A673 (cell line): Measurements from ENCODE around the gene R3HDM4.

Experiments
- EZH2 ChIP-seq: fragments of 200-600 bp; sonication (generic); IDR thresholded peaks from 2 replicates; pipeline ENCODE4 v1.6.1; 2017; ENCODE audit warnings: borderline replicate concordance, low read depth, mild to moderate bottlenecking, mixed read lengths, antibody characterized with exemption, low read length; ENCODE audit not compliant: poor library complexity, severe bottlenecking
- TF ChIP-seq, protein P1 (sequence below): fragments of 300-800, 200-600 bp; sonication (generic); conservative IDR thresholded peaks from 2 replicates; pipeline ENCODE4 v1.5.1; 2017; ENCODE audit warnings: low read depth, mild to moderate bottlenecking, antibody characterized with exemption, low read length, moderate library complexity, mixed read lengths

DNA sequence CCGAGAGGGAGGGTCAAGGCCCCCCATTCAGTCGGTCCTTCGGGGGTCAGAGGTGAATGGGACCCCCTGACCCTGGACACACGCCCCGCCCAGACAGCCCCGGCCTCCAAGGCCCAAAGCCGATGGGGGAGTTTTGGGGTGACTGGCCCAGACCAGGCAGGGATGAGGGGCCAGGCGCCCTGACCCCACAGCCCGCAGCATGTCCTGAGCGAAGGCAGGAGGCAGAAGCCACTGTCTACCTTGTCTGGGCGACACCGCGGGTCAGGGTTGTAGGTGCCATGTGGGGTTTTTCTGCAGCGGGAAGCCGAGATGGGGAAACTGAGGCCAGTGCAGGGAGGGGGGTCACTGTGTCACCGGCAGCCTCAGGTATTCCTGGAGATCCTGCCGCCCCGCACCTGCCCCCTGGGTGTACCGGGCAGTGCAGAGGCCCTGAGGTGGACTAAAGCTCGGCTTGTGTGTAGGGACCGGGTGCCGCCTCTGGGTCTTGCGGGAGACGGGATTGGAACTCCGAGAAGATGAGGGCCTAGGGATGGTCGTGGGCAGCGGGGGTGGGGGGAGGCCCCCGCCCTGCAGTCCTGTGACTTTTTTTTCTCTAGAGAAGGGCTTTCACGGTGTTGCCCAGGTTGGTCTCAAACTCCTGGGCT is 21.3 kb upstream of the R3HDM4 start:
- no peak for TF ChIP-seq EZH2
- TF ChIP-seq, protein P1, sequence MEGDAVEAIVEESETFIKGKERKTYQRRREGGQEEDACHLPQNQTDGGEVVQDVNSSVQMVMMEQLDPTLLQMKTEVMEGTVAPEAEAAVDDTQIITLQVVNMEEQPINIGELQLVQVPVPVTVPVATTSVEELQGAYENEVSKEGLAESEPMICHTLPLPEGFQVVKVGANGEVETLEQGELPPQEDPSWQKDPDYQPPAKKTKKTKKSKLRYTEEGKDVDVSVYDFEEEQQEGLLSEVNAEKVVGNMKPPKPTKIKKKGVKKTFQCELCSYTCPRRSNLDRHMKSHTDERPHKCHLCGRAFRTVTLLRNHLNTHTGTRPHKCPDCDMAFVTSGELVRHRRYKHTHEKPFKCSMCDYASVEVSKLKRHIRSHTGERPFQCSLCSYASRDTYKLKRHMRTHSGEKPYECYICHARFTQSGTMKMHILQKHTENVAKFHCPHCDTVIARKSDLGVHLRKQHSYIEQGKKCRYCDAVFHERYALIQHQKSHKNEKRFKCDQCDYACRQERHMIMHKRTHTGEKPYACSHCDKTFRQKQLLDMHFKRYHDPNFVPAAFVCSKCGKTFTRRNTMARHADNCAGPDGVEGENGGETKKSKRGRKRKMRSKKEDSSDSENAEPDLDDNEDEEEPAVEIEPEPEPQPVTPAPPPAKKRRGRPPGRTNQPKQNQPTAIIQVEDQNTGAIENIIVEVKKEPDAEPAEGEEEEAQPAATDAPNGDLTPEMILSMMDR = no peak
